ENCODE data around the gene GIMAP8.
A peak's percentile ranks its signal among the peaks of the same experiment; 100 is the strongest.
"Not testable (repeated sequence)": the region's sequence is repeated elsewhere in the genome, so short reads cannot be mapped to it uniquely, and the experiment has no call there.

GIMAP8 gene

DNA sequence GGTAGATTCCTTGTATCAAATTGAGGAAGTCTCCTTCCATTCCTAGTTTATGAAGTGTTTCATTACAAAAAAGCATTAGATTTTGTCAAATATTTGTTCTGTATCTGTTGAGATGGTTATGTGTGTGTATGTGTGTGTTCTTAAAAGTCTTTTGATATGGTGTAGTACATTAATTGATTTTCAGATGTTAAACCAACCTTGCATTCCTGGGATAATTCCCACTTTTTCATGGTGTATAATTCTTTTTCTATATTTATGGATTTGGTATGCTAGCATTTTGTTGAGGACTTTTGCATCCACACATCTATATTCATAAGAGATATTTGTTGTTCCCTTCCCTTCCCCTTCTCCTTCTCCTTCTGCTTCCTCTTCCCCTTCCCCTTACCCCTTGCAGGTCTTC lies 8.9 kb upstream of the GIMAP8 start:
- H3K27me3 Mint-ChIP-seq (ENCODE audit: low read depth) = no peaks in the 10 kb centered on the region
- no peak overlapping the region for H3K4me3 Mint-ChIP-seq
- peaks cover 14% of the 10 kb centered on the region for H3K9me3 Mint-ChIP-seq
- peaks cover 26% of the 10 kb centered on the region for H3K4me1 Mint-ChIP-seq (ENCODE audit: low read depth)
- no peak overlapping the region for H3K27ac Mint-ChIP-seq
- peaks cover 29% of the 10 kb centered on the region for H3K36me3 Mint-ChIP-seq (ENCODE audit: low read depth)

DNA sequence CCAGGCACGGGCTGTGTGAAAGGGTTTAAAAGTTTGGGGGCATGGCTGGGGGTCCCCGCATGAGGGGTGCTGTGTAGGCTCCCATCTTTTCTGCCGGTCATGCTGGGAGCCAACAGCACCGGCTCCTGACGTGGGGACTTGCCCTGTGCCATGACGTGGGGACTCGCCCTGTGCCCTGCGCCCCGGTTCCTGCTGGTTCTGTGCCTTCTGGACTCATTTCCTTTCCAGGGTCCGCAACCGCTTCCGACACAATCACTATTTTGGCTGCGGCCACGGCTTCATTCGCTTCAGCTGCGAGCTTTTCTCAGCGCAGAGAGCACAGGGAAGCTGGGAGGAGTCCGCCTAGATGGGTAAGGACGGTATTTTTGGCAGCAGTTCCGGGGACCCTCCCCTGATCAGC lies 7.6 kb upstream of the GIMAP8 start:
- Mint-ChIP-seq H3K9me3 (peaks cover 14% of the 10 kb centered on the region), H3K36me3 (ENCODE audit: low read depth) (peaks cover 29% of the 10 kb centered on the region), H3K27ac (no peak overlapping the region), H3K27me3 (ENCODE audit: low read depth) (no peaks in the 10 kb centered on the region), H3K4me3 (no peak overlapping the region), H3K4me1 (ENCODE audit: low read depth) (peaks cover 35% of the 10 kb centered on the region)

DNA sequence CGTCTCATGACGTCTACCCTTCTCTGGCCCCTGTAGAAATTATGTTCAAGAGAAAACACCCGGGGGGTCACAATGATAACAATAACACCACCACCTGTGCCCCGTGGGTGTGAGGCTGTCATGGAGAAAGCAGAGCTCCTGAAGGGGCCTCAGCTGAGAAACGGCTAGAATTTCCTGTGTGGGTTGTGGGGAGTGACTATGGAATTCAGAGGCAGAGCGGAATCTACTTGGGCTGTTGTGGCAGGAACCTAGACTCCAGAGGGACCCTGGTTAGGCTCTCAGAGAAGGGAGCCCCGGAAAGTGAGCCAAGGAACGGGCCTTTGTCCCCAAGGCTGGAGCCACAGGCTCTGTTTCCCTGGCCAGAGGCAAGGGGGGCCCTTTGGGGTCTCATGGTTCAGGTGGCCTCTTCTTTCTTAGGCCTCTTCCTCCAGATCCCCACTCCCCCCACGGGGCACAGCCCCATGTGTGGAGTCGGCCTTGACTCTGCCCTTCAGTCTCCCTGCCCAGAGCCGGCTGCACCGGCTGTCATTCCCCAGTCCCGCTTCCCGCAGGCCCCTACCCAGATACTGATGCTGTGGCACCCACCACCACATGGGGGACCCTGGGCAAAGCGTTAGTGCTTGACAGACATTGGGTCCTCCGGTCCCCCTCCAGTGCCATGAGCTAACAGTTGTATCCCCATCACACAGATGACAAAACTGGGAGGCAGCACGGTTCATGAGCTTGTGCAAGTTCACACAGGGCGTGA lies 6.5 kb upstream of the GIMAP8 start:
- Mint-ChIP-seq H3K9me3 (peaks cover 14% of the 10 kb centered on the region), H3K36me3 (ENCODE audit: low read depth) (peaks cover 32% of the 10 kb centered on the region), H3K27ac (no peak overlapping the region)

GRCh38 chr7:150444674-150445365 lies 5.6 kb upstream of the GIMAP8 start:
- Mint-ChIP-seq H3K36me3 (ENCODE audit: low read depth) (peaks cover 32% of the 10 kb centered on the region), H3K4me3 (no peak overlapping the region), H3K4me1 (ENCODE audit: low read depth) (peaks cover 40% of the 10 kb centered on the region), H3K9me3 (peaks cover 14% of the 10 kb centered on the region), H3K27ac (no peak overlapping the region), H3K27me3 (ENCODE audit: low read depth) (no peaks in the 10 kb centered on the region)

More for the DNA sequence above, 6.5 kb upstream of the GIMAP8 start:
- no peaks in the 10 kb centered on the region for H3K27me3 Mint-ChIP-seq (ENCODE audit: low read depth)
- H3K4me1 Mint-ChIP-seq (ENCODE audit: low read depth) = peaks cover 43% of the 10 kb centered on the region
- H3K4me3 Mint-ChIP-seq = no peak overlapping the region

- Mint-ChIP-seq H3K9me3 (peaks cover 11% of the 10 kb centered on the region), H3K4me1 (ENCODE audit: low read depth) (peaks cover 41% of the 10 kb centered on the region), H3K4me3 (peak overlapping the region; percentile 2), H3K36me3 (ENCODE audit: low read depth) (peaks cover 26% of the 10 kb centered on the region), H3K27ac (peak overlapping the region; percentile 80), H3K27me3 (ENCODE audit: low read depth) (no peaks in the 10 kb centered on the region)
Measured at GRCh38 chr7:150446288-150446938, 4.0 kb upstream of the GIMAP8 start.

- Mint-ChIP-seq H3K4me3 (peak overlapping the region; percentile 99), H3K9me3 (no peaks in the 10 kb centered on the region), H3K36me3 (ENCODE audit: low read depth) (peaks cover 23% of the 10 kb centered on the region), H3K27ac (peak overlapping the region; percentile 88), H3K4me1 (ENCODE audit: low read depth) (peaks cover 47% of the 10 kb centered on the region), H3K27me3 (ENCODE audit: low read depth) (no peaks in the 10 kb centered on the region)
Measured at GRCh38 chr7:150447966-150448788, 2.3 kb upstream of the GIMAP8 start.

GRCh38 chr7:150448789-150449147 lies 1.7 kb upstream of the GIMAP8 start:
- no peaks in the 10 kb centered on the region for H3K27me3 Mint-ChIP-seq (ENCODE audit: low read depth)
- H3K9me3 Mint-ChIP-seq = no peaks in the 10 kb centered on the region
- peaks cover 23% of the 10 kb centered on the region for H3K36me3 Mint-ChIP-seq (ENCODE audit: low read depth)
- peak overlapping the region; percentile 88 for H3K27ac Mint-ChIP-seq
- peak overlapping the region; percentile 99 for H3K4me3 Mint-ChIP-seq
- H3K4me1 Mint-ChIP-seq (ENCODE audit: low read depth) = peaks cover 51% of the 10 kb centered on the region

GRCh38 chr7:150449206-150449952 lies 1.1 kb upstream of the GIMAP8 start:
- Mint-ChIP-seq H3K36me3 (ENCODE audit: low read depth) (peaks cover 28% of the 10 kb centered on the region), H3K27me3 (ENCODE audit: low read depth) (no peaks in the 10 kb centered on the region), H3K4me3 (peak overlapping the region; percentile 99), H3K27ac (peak overlapping the region; percentile 88), H3K9me3 (peaks cover 4% of the 10 kb centered on the region), H3K4me1 (ENCODE audit: low read depth) (peaks cover 57% of the 10 kb centered on the region)

- Mint-ChIP-seq H3K9me3 (peaks cover 19% of the 10 kb centered on the region), H3K27me3 (ENCODE audit: low read depth) (no peaks in the 10 kb centered on the region), H3K4me1 (ENCODE audit: low read depth) (peaks cover 63% of the 10 kb centered on the region), H3K27ac (peak overlapping the region; percentile 88), H3K36me3 (ENCODE audit: low read depth) (peaks cover 47% of the 10 kb centered on the region), H3K4me3 (peak overlapping the region; percentile 99)
Measured at GRCh38 chr7:150451097-150451793, 815 bp downstream of the GIMAP8 start.

GRCh38 chr7:150451833-150452461 lies 1.5 kb downstream of the GIMAP8 start:
- Mint-ChIP-seq H3K4me3 (peak overlapping the region; percentile 99), H3K27ac (peak overlapping the region; percentile 88), H3K27me3 (ENCODE audit: low read depth) (no peaks in the 10 kb centered on the region), H3K9me3 (peaks cover 24% of the 10 kb centered on the region), H3K36me3 (ENCODE audit: low read depth) (peaks cover 53% of the 10 kb centered on the region), H3K4me1 (ENCODE audit: low read depth) (peaks cover 63% of the 10 kb centered on the region)

GRCh38 chr7:150453181-150453580 lies 2.8 kb downstream of the GIMAP8 start:
- H3K4me1 Mint-ChIP-seq (ENCODE audit: low read depth) = peaks cover 63% of the 10 kb centered on the region
- H3K27ac Mint-ChIP-seq = peak overlapping the region; percentile 89
- H3K4me3 Mint-ChIP-seq = peak overlapping the region; percentile 95
- H3K27me3 Mint-ChIP-seq (ENCODE audit: low read depth) = no peaks in the 10 kb centered on the region
- peaks cover 33% of the 10 kb centered on the region for H3K9me3 Mint-ChIP-seq
- H3K36me3 Mint-ChIP-seq (ENCODE audit: low read depth) = peaks cover 64% of the 10 kb centered on the region

GRCh38 chr7:150453892-150454291 lies 3.5 kb downstream of the GIMAP8 start:
- Mint-ChIP-seq H3K4me3 (peak overlapping the region; percentile 95), H3K4me1 (ENCODE audit: low read depth) (peaks cover 58% of the 10 kb centered on the region), H3K27me3 (ENCODE audit: low read depth) (no peaks in the 10 kb centered on the region), H3K27ac (peak overlapping the region; percentile 89), H3K36me3 (ENCODE audit: low read depth) (peaks cover 68% of the 10 kb centered on the region), H3K9me3 (peaks cover 34% of the 10 kb centered on the region)

DNA sequence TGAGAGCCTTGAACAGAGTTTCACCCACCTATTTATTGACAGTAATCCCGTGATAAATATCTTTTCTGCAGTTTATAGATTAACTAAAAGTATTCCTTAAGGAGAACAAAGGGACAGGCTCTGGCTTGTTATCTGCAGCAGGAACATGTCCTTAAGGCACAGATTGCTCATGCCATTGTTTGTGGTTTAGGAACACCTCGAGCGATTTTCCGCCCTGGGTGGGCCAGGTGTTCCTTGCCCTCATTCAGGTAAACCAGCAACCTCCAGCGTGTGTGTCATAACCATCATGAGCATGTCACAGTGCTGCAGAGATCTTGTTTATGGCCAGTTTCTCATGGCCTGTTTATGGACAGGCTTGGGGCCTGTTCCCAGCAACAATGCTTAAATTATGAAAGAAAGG lies 6.6 kb downstream of the GIMAP8 start:
- Mint-ChIP-seq H3K36me3 (ENCODE audit: low read depth) (peaks cover 90% of the 10 kb centered on the region), H3K4me1 (ENCODE audit: low read depth) (peaks cover 54% of the 10 kb centered on the region), H3K9me3 (peaks cover 62% of the 10 kb centered on the region)
- not testable (repeated sequence) for H3K27ac Mint-ChIP-seq; H3K27me3 Mint-ChIP-seq (ENCODE audit: low read depth); H3K4me3 Mint-ChIP-seq
